Memory B cell (primary cell): Measurements from ENCODE around the gene PAQR5.

Experiments
- ATAC-seq: fragments of 150-1000 bp; cut with Tn5 transposase; 2 replicates; pipeline ENCODE4 v1.10.0; 2021; ENCODE audit warnings: low read depth, mild to moderate bottlenecking, moderate library complexity
- DNase-seq, 2 donors: peaks; one replicate each; pipeline ENCODE4 v3.0.0; 2022; ENCODE audit warnings: low spot score in 2 of 2
- H3K27ac Mint-ChIP-seq: one replicate; pipeline ENCODE4 v1.8.0; 2022; ENCODE audit warnings: mild to moderate bottlenecking, moderate library complexity, mixed read lengths
- H3K27me3 Mint-ChIP-seq: one replicate; pipeline ENCODE4 v1.8.0; 2022; ENCODE audit warnings: mixed read lengths
- H3K36me3 Mint-ChIP-seq: one replicate; pipeline ENCODE4 v1.8.0; 2022; ENCODE audit warnings: mild to moderate bottlenecking, mixed read lengths
- H3K4me1 Mint-ChIP-seq: one replicate; pipeline ENCODE4 v1.8.0; 2022; ENCODE audit warnings: mixed read lengths
- H3K4me3 Mint-ChIP-seq: one replicate; pipeline ENCODE4 v1.8.0; 2022; ENCODE audit warnings: mild to moderate bottlenecking, moderate library complexity, mixed read lengths
- H3K9me3 Mint-ChIP-seq: one replicate; pipeline ENCODE4 v1.8.0; 2022; ENCODE audit warnings: mixed read lengths

The PAQR5 gene

DNA sequence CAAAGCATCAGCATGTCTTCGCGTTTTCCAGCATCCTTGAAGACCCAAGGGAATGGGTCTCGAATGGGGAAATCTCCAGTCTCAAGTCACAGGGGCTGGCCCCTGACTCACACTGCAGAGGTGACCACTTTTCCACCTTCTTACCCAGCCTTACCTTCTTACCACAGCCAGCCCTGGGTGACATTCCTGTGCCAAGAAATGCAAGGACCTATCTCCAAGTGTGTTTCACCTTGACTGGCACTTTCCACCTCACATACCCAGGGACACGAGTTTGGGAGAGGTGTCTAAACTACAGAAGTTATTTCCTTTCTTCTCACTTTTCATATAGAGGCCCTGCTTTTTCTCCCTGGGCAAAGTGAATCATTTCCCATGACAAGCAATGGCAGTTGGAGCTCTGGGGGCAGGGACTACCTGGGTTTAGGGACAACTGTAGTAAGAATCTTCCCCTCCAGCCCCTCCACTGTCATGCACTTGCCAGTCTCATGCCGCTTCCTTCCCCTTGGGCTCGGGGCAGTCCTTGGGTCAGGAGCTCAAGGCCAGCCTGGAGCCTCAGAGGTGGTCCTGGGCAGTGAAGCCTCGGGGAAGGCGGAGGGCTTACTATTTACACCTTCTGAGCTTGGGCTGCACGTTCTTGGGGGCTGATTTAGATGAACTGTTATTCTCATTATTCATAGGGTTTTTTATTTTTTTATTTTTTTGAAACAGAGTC is 16.8 kb downstream of the PAQR5 start:
- no peak for DNase-seq
- Mint-ChIP-seq H3K4me3 (no peak overlapping the region), H3K27me3 (peaks cover 15% of the 10 kb centered on the region), H3K4me1 (peaks cover 3% of the 10 kb centered on the region), H3K9me3 (no peaks in the 10 kb centered on the region), H3K27ac (no peak overlapping the region), H3K36me3 (no peaks in the 10 kb centered on the region)
- no peak for ATAC-seq

DNA sequence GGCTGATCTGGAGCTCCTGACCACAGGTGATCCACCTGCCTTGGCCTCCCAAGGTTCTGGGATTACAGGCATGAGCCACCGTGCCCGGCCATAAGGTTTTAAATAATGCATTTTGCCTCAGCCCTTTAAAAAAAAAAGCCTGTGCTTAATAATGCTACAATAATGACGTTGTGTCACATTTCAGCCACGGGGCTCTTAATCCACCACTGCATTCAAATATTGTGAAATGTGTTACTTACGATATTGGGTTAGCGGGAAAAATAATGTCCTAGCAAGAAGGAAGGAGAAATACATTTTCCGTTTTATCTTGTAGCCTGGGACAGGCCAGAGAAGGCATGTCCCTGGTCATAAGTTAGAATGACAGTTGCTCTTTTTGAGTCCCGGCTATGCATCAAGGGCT is 17.6 kb downstream of the PAQR5 start:
- Mint-ChIP-seq H3K36me3 (no peaks in the 10 kb centered on the region), H3K27me3 (peaks cover 14% of the 10 kb centered on the region), H3K27ac (no peak overlapping the region), H3K4me3 (no peak overlapping the region), H3K9me3 (no peaks in the 10 kb centered on the region), H3K4me1 (peaks cover 3% of the 10 kb centered on the region)
- DNase-seq, result no peak
- no peak for ATAC-seq

DNA sequence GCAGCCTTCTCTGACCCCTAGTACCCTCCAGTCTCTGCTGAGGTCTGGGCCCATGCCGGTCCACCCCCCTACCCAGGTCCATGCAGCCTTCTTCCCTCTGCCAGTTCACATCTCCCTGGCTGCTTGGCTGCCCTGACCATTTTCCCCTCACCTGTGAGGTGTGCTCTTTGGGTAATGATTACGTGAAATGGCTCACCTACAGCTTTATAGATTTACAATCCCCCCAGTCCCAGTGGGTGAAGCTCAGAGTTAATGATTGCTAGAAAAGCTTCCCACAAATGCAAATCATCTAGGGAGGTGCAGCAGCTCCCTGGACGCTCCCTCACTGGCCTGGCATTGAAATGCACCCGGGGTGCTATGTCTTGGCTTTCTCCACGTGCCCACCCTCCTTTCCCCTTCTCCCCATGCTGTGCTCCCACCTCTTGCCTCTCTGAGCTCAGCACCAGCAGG is 18.7 kb downstream of the PAQR5 start:
- H3K36me3 Mint-ChIP-seq, result no peaks in the 10 kb centered on the region
- ATAC-seq (no peak), DNase-seq (no peak)
- no peaks in the 10 kb centered on the region for H3K9me3 Mint-ChIP-seq
- no peak overlapping the region for H3K27ac Mint-ChIP-seq
- H3K4me1 Mint-ChIP-seq, result peaks cover 3% of the 10 kb centered on the region
- H3K4me3 Mint-ChIP-seq, result no peak overlapping the region
- H3K27me3 Mint-ChIP-seq, result peaks cover 17% of the 10 kb centered on the region

DNA sequence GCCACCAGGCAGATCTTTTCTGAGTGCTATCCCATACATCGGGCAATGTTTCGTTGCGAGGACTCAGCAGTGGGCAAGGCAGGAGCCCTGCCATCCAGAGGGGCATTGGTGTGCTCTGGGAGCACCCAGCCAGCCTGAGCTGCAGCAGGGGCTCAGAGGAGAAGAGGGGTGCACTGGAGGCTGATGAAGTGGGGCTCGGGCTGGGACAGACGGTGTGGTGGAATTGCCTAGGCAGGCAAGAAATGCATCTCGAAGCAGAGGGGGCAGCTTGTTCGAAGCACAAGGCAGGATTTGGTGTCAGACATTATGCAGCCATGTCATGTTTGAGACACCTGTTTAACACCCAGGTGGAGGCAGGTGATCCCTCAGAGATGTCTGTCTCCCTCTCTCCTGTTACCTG is 19.3 kb downstream of the PAQR5 start:
- Mint-ChIP-seq H3K27ac (no peak overlapping the region), H3K4me1 (peaks cover 3% of the 10 kb centered on the region), H3K4me3 (no peak overlapping the region), H3K27me3 (peaks cover 19% of the 10 kb centered on the region), H3K36me3 (no peaks in the 10 kb centered on the region), H3K9me3 (no peaks in the 10 kb centered on the region)
- no peak for DNase-seq
- ATAC-seq, result no peak

DNA sequence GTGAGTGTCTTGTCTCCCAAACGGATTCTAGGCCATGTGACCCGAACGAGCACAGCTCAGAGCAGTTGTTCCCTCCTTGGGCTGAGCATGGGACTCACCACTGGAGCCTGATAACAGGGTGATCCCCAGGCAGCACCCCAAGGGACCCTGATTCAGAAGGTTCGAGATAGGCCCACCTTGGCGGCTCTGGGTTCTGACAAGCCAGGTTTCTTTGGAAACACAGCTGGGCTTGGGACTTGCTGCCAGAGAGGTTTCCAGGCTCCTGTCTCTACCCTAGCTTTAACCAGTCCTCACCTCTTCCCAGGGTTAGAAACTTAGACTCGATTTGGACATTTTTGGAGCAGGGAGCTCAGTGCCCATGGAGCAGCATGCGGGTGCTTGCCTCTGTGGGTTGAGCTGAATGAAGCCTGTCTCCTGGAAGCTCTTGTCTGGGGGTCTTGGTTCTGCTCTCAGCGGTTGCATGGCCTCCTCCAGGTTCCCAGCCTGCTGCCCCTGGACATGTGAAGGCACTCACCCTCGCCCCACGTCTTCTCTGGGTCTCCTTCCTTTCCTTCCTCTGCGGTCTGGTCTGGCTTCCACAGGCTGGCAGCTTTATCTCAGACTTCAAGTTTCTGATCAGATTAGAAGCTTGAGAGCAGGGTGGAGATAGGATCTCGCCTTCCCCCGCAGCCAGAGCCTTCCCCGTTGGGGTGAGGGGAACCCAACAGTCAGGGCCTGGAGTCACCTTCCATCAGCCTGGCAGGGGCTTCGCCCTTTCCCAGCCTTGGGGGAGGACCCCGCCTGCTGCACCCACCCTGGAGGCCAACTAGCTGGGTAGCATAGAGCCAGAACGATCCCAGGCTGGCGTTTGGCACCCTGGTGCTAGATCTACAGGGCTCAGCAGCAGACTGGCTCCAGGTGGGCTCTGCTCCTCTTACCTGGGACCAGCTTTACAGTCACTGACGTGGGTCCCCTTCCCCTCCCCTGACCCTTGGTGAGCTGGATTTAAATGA is 21.0 kb downstream of the PAQR5 start:
- ATAC-seq (no peak), DNase-seq (no peak)
- H3K9me3 Mint-ChIP-seq, result no peaks in the 10 kb centered on the region
- no peak overlapping the region for H3K27ac Mint-ChIP-seq
- no peaks in the 10 kb centered on the region for H3K4me1 Mint-ChIP-seq
- H3K4me3 Mint-ChIP-seq, result no peak overlapping the region
- H3K36me3 Mint-ChIP-seq, result no peaks in the 10 kb centered on the region
- peaks cover 19% of the 10 kb centered on the region for H3K27me3 Mint-ChIP-seq

DNA sequence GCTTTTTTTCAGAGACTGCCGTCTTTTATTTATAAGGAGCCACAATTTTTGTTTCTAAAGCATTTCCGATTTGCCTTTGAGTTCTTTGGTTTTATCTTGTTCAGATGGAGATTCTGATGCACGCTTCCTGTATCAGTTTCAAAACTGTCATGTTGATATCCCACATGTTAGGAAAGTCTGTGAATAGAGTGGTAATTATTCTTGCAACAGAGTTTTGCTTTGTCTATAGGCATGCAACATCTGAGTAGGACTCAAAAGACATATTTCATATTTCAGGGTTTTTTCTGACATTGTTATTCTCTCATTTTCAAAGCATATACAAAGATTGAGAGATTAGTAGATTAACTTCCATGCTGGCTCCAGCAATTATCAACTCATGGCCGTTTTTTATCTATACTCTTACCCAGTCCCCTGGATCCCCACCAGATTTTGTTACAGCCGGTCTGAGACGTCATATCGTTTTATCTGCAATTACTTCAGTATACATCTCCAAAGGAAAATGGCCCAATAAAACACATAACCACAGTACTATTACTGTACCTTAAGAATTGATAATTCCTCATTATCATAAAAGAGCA is 22.4 kb downstream of the PAQR5 start:
- H3K36me3 Mint-ChIP-seq, result no peaks in the 10 kb centered on the region
- no peaks in the 10 kb centered on the region for H3K9me3 Mint-ChIP-seq
- H3K27ac Mint-ChIP-seq, result no peak overlapping the region
- H3K4me3 Mint-ChIP-seq, result no peak overlapping the region
- ATAC-seq (no peak), DNase-seq (no peak)
- no peaks in the 10 kb centered on the region for H3K4me1 Mint-ChIP-seq
- peaks cover 16% of the 10 kb centered on the region for H3K27me3 Mint-ChIP-seq

DNA sequence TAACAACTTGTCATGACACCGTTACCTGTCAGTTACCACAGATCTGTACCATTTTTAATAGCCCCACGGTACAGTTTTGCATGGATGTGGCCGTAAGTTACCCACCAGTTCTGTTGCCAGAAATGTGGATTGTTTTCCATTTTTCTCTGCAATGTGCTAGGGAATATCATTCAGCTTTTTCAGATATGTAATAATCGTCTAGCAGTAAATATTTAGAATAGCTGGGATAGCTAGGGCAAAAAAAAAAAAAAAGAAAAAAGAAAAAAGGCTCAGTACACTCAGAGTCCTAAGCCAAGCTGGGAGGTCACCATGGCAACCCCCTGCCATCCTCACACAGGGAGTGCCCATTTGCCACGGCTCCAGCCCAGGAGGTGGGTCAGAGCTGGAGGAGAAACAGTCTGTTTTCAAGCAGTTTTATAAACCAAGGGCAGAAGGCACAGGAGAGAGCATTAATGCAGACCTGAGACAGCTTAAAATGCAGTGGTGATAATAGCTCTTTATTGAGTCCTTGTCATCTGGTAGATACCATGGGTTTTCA is 25.2 kb downstream of the PAQR5 start:
- peaks cover 18% of the 10 kb centered on the region for H3K27me3 Mint-ChIP-seq
- ATAC-seq, result no peak
- H3K4me1 Mint-ChIP-seq, result no peaks in the 10 kb centered on the region
- H3K27ac Mint-ChIP-seq, result no peak overlapping the region
- DNase-seq, result no peak
- H3K4me3 Mint-ChIP-seq, result no peak overlapping the region
- H3K36me3 Mint-ChIP-seq, result no peaks in the 10 kb centered on the region
- H3K9me3 Mint-ChIP-seq, result no peaks in the 10 kb centered on the region

DNA sequence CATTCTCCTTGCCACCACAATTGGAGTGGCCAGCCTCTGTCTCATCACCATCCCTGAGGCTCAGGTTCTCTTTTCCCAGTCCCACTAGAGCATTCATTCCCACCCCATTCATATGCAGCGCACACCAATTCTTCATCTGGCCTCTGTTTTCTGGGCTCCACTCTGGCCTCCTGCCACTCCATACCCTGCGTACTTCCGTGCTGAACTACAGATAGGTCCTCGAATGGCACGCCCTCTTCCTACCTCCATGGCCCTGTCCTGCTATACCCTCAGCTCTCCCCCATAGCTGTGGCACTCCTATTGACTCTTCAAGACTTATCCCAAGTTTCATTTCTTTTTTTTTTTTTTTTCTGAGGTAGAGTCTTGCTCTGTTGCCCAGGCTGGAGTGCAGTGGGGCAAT is 25.9 kb downstream of the PAQR5 start:
- ATAC-seq (no peak), DNase-seq (no peak)
- no peak overlapping the region for H3K27ac Mint-ChIP-seq
- H3K27me3 Mint-ChIP-seq, result peaks cover 19% of the 10 kb centered on the region
- H3K36me3 Mint-ChIP-seq, result no peaks in the 10 kb centered on the region
- H3K4me1 Mint-ChIP-seq, result no peaks in the 10 kb centered on the region
- H3K4me3 Mint-ChIP-seq, result no peak overlapping the region
- no peaks in the 10 kb centered on the region for H3K9me3 Mint-ChIP-seq

DNA sequence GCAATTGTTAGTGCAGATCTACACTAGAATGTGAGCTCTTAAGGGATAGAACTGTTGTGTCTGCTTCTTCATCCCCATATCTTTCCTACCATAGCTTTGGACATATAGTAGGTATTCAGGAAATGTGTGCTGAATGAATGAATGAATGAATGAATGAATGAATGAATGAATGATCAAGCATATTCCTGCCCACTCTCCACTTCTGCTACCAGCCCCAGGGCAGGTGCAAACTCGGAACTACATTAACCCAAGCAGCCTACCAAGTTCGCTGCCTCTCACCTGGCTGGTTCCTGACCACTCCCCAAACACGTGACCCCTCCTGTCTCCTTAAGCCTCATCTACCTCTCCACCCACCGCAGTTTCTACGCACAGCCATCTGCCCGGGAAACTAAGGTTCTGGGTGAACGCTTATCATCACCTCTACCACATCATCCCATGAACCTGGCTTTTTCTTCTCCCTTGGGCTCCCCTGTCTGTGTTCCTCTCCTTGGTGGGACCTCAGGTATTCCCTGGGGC is 26.8 kb downstream of the PAQR5 start:
- ATAC-seq (no peak), DNase-seq (no peak)
- Mint-ChIP-seq H3K27ac (no peak overlapping the region), H3K4me1 (no peaks in the 10 kb centered on the region), H3K27me3 (peaks cover 20% of the 10 kb centered on the region), H3K36me3 (no peaks in the 10 kb centered on the region), H3K9me3 (no peaks in the 10 kb centered on the region), H3K4me3 (no peak overlapping the region)

DNA sequence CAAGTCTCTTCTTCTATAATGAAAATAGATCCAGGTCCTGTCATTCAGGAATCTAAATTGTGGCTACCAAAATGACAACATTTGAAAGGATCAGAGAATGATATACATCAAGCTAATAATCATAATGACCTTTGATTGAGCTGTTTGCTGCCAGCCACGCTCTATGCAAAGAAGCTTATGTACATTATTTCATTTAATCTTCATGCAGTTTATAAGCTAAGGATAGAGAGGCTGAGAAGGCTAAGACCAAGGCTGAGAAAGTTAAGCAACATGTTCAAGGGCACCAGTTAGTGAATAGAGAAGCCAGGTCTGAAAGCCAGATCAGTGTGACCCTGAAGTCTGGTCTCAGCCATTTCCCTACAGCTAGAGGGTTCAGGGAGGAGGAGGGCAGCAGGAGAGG is 29.4 kb downstream of the PAQR5 start:
- H3K4me1 Mint-ChIP-seq, result no peaks in the 10 kb centered on the region
- no peaks in the 10 kb centered on the region for H3K36me3 Mint-ChIP-seq
- no peaks in the 10 kb centered on the region for H3K9me3 Mint-ChIP-seq
- H3K27ac Mint-ChIP-seq, result no peak overlapping the region
- DNase-seq, result no peak
- no peak overlapping the region for H3K4me3 Mint-ChIP-seq
- no peak for ATAC-seq
- H3K27me3 Mint-ChIP-seq, result peaks cover 21% of the 10 kb centered on the region

DNA sequence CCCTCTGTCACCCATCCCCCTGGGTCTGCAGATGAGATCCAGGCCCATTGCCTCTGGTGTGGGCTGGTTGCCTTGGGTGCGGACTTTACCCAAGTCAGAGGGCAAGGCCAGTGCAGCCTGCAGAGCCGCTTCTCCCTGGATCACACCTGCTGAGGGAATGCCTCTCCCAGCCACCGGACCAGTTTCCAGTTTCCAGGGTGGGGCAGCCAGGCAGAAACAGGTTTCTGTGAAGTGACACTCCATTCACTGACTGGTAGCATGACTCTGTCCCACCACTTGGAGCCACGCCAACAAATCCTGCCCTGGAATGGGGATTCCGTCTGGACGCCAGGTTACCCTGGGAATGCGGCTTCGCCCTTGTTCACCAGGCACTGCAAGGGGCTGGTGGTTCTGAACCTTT is 30.0 kb downstream of the PAQR5 start:
- no peak for ATAC-seq
- no peak for DNase-seq
- Mint-ChIP-seq H3K9me3 (no peaks in the 10 kb centered on the region), H3K27me3 (peaks cover 21% of the 10 kb centered on the region), H3K36me3 (no peaks in the 10 kb centered on the region), H3K4me3 (no peak overlapping the region), H3K27ac (no peak overlapping the region), H3K4me1 (no peaks in the 10 kb centered on the region)

DNA sequence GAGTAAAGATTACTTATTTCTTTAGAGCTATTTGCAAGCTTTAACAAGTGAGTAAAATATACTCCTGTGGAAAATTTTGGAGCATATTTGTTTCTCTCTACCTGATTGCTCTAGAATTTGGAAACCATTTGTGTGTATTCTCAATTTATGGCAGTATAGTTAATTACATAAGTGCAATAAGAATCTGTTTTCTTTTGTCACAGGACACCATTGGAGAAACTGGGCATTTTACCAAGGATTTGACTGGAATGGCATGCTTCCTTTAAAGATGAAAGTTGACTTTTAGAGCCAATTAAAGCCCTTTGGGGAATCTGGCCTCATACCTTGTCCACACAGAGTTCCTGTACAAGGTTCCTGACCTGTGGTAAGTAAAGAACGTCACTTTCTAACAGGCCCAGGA is 38.4 kb downstream of the PAQR5 start:
- Mint-ChIP-seq H3K4me3 (no peak overlapping the region), H3K9me3 (no peaks in the 10 kb centered on the region), H3K27me3 (peaks cover 2% of the 10 kb centered on the region), H3K4me1 (no peaks in the 10 kb centered on the region), H3K27ac (no peak overlapping the region), H3K36me3 (peaks cover 2% of the 10 kb centered on the region)
- no peak for ATAC-seq
- no peak for DNase-seq

DNA sequence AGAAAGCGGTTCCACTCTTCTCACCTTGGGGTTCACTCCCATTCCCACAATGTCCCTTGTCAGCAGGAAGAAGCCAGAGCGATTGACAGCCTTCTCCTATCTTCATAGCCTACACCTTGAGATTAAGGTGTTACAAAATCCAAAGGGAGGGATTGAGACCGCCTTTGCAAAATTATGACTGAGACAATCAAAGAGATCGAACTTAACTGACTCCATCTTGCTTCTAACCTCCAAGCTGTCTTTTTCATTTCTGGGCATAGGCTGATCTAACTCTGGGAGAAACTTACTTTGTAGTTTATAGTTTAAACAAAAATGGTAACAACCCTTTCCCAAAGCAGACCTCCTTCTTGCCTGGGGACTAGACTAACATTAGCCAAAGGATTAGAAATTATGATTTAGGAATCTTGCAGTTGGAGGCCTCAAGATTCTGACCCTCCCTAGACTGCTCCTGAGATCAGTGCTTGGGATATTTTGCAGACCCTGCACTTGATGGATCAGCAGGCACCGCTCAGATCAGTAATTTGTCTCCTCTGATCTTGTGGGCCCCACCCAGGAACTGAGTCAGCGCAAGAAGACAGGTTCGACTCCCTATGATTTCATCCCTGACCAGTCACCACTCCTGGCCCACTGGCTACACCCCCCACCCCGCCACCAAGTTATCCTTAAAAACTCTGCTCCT is 40.0 kb downstream of the PAQR5 start:
- Mint-ChIP-seq H3K36me3 (peaks cover 2% of the 10 kb centered on the region), H3K9me3 (no peaks in the 10 kb centered on the region), H3K27ac (no peak overlapping the region), H3K4me3 (no peak overlapping the region), H3K27me3 (peaks cover 7% of the 10 kb centered on the region), H3K4me1 (no peaks in the 10 kb centered on the region)
- ATAC-seq (no peak), DNase-seq (no peak)
